Lower leg skin (tissue), 3 donors: ENCODE measurements around the gene FGD1.

Experiments used
- POLR2A ChIP-seq, 2 donors: fragments of 450-650 bp; IDR thresholded peaks; one replicate each; pipeline ENCODE4 v1.6.1; 2016 to 2017; ENCODE audit warnings: antibody characterized with exemption in 2 of 2, mild to moderate bottlenecking in 1 of 2, moderate library complexity in 1 of 2
- TF ChIP-seq, protein P1 (sequence below), 3 donors: fragments of 450-650 bp; IDR thresholded peaks; one replicate each; pipeline ENCODE4 v1.5.1; 2016; ENCODE audit warnings: antibody characterized with exemption in 3 of 3, mild to moderate bottlenecking in 3 of 3, moderate library complexity in 2 of 3

DNA sequence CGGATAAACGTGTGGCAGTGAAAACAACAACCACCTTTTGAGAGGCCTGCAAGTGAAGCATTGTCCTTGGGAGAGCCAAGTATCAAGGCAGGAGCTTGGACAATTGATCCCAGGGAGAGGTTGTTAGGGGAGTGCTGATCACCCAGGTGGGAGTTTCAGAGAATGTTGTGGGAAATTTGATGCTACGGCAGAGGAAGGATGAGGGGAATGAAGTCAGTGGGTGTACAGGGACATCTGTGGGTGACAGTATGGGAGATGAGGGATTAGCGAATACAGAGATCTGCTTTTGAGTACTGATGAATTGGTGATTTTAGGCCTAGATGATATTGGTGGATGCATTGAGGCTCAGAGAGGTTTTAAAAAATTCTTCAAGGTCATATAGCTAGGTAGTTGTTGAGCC lies 38.2 kb upstream of the FGD1 start:
- TF ChIP-seq, protein P1, sequence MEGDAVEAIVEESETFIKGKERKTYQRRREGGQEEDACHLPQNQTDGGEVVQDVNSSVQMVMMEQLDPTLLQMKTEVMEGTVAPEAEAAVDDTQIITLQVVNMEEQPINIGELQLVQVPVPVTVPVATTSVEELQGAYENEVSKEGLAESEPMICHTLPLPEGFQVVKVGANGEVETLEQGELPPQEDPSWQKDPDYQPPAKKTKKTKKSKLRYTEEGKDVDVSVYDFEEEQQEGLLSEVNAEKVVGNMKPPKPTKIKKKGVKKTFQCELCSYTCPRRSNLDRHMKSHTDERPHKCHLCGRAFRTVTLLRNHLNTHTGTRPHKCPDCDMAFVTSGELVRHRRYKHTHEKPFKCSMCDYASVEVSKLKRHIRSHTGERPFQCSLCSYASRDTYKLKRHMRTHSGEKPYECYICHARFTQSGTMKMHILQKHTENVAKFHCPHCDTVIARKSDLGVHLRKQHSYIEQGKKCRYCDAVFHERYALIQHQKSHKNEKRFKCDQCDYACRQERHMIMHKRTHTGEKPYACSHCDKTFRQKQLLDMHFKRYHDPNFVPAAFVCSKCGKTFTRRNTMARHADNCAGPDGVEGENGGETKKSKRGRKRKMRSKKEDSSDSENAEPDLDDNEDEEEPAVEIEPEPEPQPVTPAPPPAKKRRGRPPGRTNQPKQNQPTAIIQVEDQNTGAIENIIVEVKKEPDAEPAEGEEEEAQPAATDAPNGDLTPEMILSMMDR (IDR thresholded peaks at IDR 0.05), result no peak
- TF ChIP-seq POLR2A (IDR thresholded peaks at IDR 0.05), result no peak
